GM12878 (cell line): ENCODE results near the gene ANGEL1. TPM values are rescaled to one million over a fixed set of nuclear protein-coding genes. Genes with fewer than 3 reads are reported as not detected.

Experiments
- ATAC-seq: fragments of 200-7000 bp; cut with Tn5 transposase; 3 replicates; pipeline ENCODE4 v1.9.1; 2020; ENCODE audit warnings: mild to moderate bottlenecking, moderate library complexity
- BruUV-seq: library from RNA; stranded (reverse); fragments of 400-500 nt; replicated peaks from 2 replicates; lab custom pipeline; 2021; lab: Mats Ljungman, UMichigan
- CTCF ChIA-PET: fragments of 300-600 bp; sonication (Branson Sonifier 250); formaldehyde crosslinking; extraction: SDS; loops from one replicate; lab custom pipeline; 2021; ENCODE audit warnings: inconsistent platforms; lab: Yijun Ruan, JAX
- POLR2A ChIA-PET: fragments of 350-600 bp; formaldehyde crosslinking; extraction: SDS; loops from one replicate; lab custom pipeline; 2021; ENCODE audit warnings: inconsistent platforms; lab: Charles Lee
- RAD21 ChIA-PET: fragments of 300-600 bp; sonication (Branson Sonifier 250); formaldehyde crosslinking; loops from one replicate; lab custom pipeline; 2023; ENCODE audit warnings: antibody characterized with exemption; ENCODE audit not compliant: unreplicated experiment; lab: Charles Lee
- SMC1A ChIA-PET: fragments of 300-600 bp; sonication (Branson Sonifier 250); formaldehyde crosslinking; loops from one replicate; lab custom pipeline; 2023; ENCODE audit not compliant: unreplicated experiment, uncharacterized antibody; lab: Charles Lee
- DNase-seq: peaks from one replicate; pipeline ENCODE4 v3.0.0-alpha.2; 2011; ENCODE audit warnings: low read depth, low spot score
- FAIRE-seq: peaks from 3 replicates; lab custom pipeline; 2011; peaks lifted over from hg19 to GRCh38; lab: Jason Lieb, UNC
- H2AFZ ChIP-seq: 2 replicates; pipeline ENCODE4 v1.6.0; 2011; ENCODE audit warnings: low read depth, low read length, control low read depth; ENCODE audit not compliant: control insufficient read depth
- H3K27ac ChIP-seq: 2 replicates; pipeline ENCODE4 v1.5.1; 2011; ENCODE audit warnings: control low read depth; ENCODE audit not compliant: control insufficient read depth, insufficient read depth
- H3K27me3 ChIP-seq, 2 experiments: replicated peaks in 1 of 2; 2 replicates each; pipeline versions ENCODE4 v1.6.0 to v1.6.1; 2011; ENCODE audit warnings: low read length in 1 of 2; ENCODE audit not compliant: control insufficient read depth in 2 of 2, insufficient read depth in 2 of 2
- H3K36me3 ChIP-seq, 2 experiments: 2 replicates each; pipeline ENCODE4 v1.5.1; 2011; ENCODE audit warnings: low read length in 1 of 2; ENCODE audit not compliant: control insufficient read depth in 2 of 2, insufficient read depth in 2 of 2
- H3K4me1 ChIP-seq: 2 replicates; pipeline ENCODE4 v1.6.1; 2011; ENCODE audit warnings: mild to moderate bottlenecking, low read length, moderate library complexity, mixed read lengths; ENCODE audit not compliant: control insufficient read depth, insufficient read depth
- H3K4me2 ChIP-seq: 2 replicates; pipeline ENCODE4 v1.6.0; 2011; ENCODE audit warnings: control low read depth; ENCODE audit not compliant: control insufficient read depth, insufficient read depth
- H3K4me3 ChIP-seq: fragments of 200-600 bp; sonication (generic); 2 replicates; pipeline ENCODE4 v1.5.1; 2016
- H3K79me2 ChIP-seq: 2 replicates; pipeline ENCODE4 v1.6.0; 2011; ENCODE audit warnings: low read length; ENCODE audit not compliant: control insufficient read depth, insufficient read depth
- H3K9ac ChIP-seq: 2 replicates; pipeline ENCODE4 v1.8.0; 2011; ENCODE audit warnings: low read length, control low read depth, mixed read lengths; ENCODE audit not compliant: control insufficient read depth, insufficient read depth
- H3K9me3 ChIP-seq: replicated peaks from 3 replicates; pipeline ENCODE4 v1.5.1; 2011; ENCODE audit warnings: mild to moderate bottlenecking, low read length; ENCODE audit not compliant: control insufficient read depth, insufficient read depth
- H4K20me1 ChIP-seq: 2 replicates; pipeline ENCODE4 v1.6.0; 2011; ENCODE audit not compliant: control insufficient read depth, insufficient read depth
- BACH1 ChIP-seq: fragments of 450-650 bp; IDR thresholded peaks from 2 replicates; pipeline ENCODE4 v1.6.1; 2017; ENCODE audit warnings: mild to moderate bottlenecking, borderline replicate concordance
- CHD2 ChIP-seq: IDR thresholded peaks from 2 replicates; pipeline ENCODE4 v1.6.1; 2011; ENCODE audit warnings: low read depth, low read length, improper control_type of control experiment, borderline replicate concordance
- FOXM1 ChIP-seq: IDR thresholded peaks from 2 replicates; pipeline ENCODE4 v1.6.1; 2012; ENCODE audit warnings: low read depth, mild to moderate bottlenecking, inconsistent platforms, low read length, moderate library complexity
- HDAC2 ChIP-seq: fragments of 200-600 bp; sonication (generic); IDR thresholded peaks from 2 replicates; pipeline ENCODE4 v1.6.1; 2017
- MLLT1 ChIP-seq: fragments of 450-650 bp; IDR thresholded peaks from 2 replicates; pipeline ENCODE4 v1.6.1; 2016; ENCODE audit warnings: mild to moderate bottlenecking
- MTA2 ChIP-seq: fragments of 450-650 bp; IDR thresholded peaks from 2 replicates; pipeline ENCODE4 v1.6.1; 2016; ENCODE audit warnings: low read depth, mild to moderate bottlenecking, moderate library complexity
- MYC ChIP-seq: IDR thresholded peaks from 2 replicates; pipeline ENCODE4 v1.6.1; 2011; ENCODE audit warnings: mild to moderate bottlenecking, low read length, moderate library complexity, inconsistent platforms; ENCODE audit not compliant: insufficient read depth, insufficient replicate concordance, insufficient read length, severe bottlenecking
- NFYB ChIP-seq: IDR thresholded peaks from 2 replicates; pipeline ENCODE4 v1.6.1; 2011; ENCODE audit warnings: low read depth, mild to moderate bottlenecking, low read length, improper control_type of control experiment, moderate library complexity; ENCODE audit not compliant: insufficient read depth
- TCF7 ChIP-seq: IDR thresholded peaks from 2 replicates; pipeline ENCODE4 v1.6.1; 2014; ENCODE audit warnings: antibody characterized with exemption, borderline replicate concordance
- ZNF217 ChIP-seq: fragments of 450-650 bp; IDR thresholded peaks from 2 replicates; pipeline ENCODE4 v1.6.1; 2017; ENCODE audit warnings: antibody characterized with exemption, mild to moderate bottlenecking
- ZNF24 ChIP-seq: fragments of 450-650 bp; IDR thresholded peaks from 2 replicates; pipeline ENCODE4 v1.6.1; 2017; ENCODE audit warnings: antibody characterized with exemption, mild to moderate bottlenecking
- ZZZ3 ChIP-seq: IDR thresholded peaks from 2 replicates; pipeline ENCODE4 v1.6.1; 2011; ENCODE audit warnings: low read depth; ENCODE audit not compliant: control insufficient read depth, insufficient read length
- WGBS: methylation state at CpG from one replicate; pipeline ENCODE4 v1.1.6; 2016; ENCODE audit warnings: low lambda C conversion rate; ENCODE audit not compliant: insufficient replicate concordance, insufficient coverage; ENCODE audit errors: missing lambda C conversion rate; 5-methylcytosine and 5-hydroxymethylcytosine counted together
- in situ Hi-C: fragments of 300-500 bp; cut with MboI; formaldehyde crosslinking; loops from 9 replicates; pipeline ENCODE4 v1.14.3; 2018; ENCODE audit warnings: mixed read lengths
- intact Hi-C: fragments of 100-400 bp; cut with micrococcal nuclease; formaldehyde crosslinking; loops from one replicate; pipeline ENCODE4 v1.14.2; 2022; ENCODE audit not compliant: unreplicated experiment
- polyA plus RNA-seq, 11 experiments: library from polyadenylated mRNA; depleted of rRNA in 4 of 11; unstranded in 6 of 11; stranded (reverse) in 5 of 11; fragments of >200 nt; fragmentation: Nextera tagmentation in 4 of 11; fragmentation: Illumina TruSeq in 1 of 11; extraction: Ambion mirVana in 4 of 11; extraction: Trizol in 1 of 11; gene quantifications; 1 replicate in 1 of 11; 2 replicates in 10 of 11; pipeline versions ENCODE4 v1.2.1 to v1.2.3, GENCODE V29; 2011 to 2016; ENCODE audit warnings: inconsistent platforms in 2 of 11, missing spikeins in 2 of 11, low read depth in 1 of 11
- total RNA-seq, 4 experiments: library from RNA; depleted of rRNA in 3 of 4; stranded (reverse); fragments of >200 nt in 3 of 4; fragmentation: Illumina TruSeq in 1 of 4; extraction: Trizol in 1 of 4; gene quantifications; 2 replicates each; pipeline versions ENCODE4 v1.2.1 to v1.2.3, GENCODE V29; 2013 to 2021
- TF ChIP-seq, protein P1 (sequence below): fragments of 150-350 bp; IDR thresholded peaks from 2 replicates; pipeline ENCODE4 v1.6.1; 2016; ENCODE audit warnings: low read depth, low read length
- TF ChIP-seq, protein P2 (sequence below): fragments of 150-350 bp; IDR thresholded peaks from 2 replicates; pipeline ENCODE4 v1.6.1; 2014; ENCODE audit warnings: mild to moderate bottlenecking, low read depth, low read length

ANGEL1 gene
- total and polyA plus RNA-seq, 10 of the 15 experiments (the other 5 are each of a cell fraction or from before 2014, with no cell fraction given) = 1.7 to 29.7 (median 12.3) TPM

DNA sequence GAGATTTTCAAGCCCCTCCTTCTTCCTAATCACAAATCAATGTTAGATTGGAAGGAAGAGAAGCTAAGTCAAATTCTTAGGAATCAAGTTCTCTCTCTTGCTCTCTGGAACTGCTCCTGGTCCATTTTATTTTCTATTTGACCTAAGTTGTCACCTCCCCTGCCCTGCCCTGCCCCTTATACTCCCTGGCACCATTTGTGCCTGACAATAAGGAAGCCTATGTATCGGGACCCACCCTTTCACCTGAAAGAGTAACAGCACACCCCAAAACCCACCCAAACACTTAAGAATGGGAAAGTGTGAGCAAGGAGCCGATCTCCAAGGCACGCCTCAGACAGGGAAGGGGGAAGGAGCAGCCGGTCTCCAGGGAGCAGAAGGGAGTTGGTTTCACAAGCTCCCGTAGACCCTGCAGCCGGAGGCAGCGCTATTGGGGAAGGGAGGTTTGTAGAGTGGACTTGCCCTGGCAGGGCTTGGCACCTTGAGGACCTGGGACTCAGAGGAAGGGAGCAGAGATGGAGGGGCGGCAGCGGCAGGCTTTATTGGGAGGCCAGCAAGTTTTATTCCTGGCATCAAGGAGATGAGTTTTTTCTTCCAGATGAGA lies 15.1 kb upstream of the ANGEL1 start:
- in situ Hi-C loops = no loop called here
- RAD21 ChIA-PET = no interaction called here
- Histone ChIP-seq H3K36me3 (no peaks in the 10 kb centered on the region), H3K79me2 (no peaks in the 10 kb centered on the region), H4K20me1 (no peaks in the 10 kb centered on the region), H3K27me3 (peaks cover 0 to 1% of the 10 kb centered on the region in 2 experiments; a peak in 1 of 4 replicates), H2AFZ (no peak overlapping the region), H3K4me3 (no peak overlapping the region), H3K4me2 (no peak overlapping the region), H3K27ac (no peak overlapping the region), H3K9ac (no peak overlapping the region), H3K4me1 (no peaks in the 10 kb centered on the region), H3K9me3 (no peaks in the 10 kb centered on the region)
- SMC1A ChIA-PET = no interaction called here
- WGBS = 58% methylated on average over 9 of the region's 9 CpGs
- no peak for FAIRE-seq
- ATAC-seq = no peak
- POLR2A ChIA-PET = no interaction called here
- intact Hi-C loops = no loop called here
- no TSS peak for BruUV-seq
- no peak for DNase-seq
- no peak for TF ChIP-seq MYC
- TF ChIP-seq BACH1 = no peak
- no peak for TF ChIP-seq MTA2
- TF ChIP-seq, protein P1, sequence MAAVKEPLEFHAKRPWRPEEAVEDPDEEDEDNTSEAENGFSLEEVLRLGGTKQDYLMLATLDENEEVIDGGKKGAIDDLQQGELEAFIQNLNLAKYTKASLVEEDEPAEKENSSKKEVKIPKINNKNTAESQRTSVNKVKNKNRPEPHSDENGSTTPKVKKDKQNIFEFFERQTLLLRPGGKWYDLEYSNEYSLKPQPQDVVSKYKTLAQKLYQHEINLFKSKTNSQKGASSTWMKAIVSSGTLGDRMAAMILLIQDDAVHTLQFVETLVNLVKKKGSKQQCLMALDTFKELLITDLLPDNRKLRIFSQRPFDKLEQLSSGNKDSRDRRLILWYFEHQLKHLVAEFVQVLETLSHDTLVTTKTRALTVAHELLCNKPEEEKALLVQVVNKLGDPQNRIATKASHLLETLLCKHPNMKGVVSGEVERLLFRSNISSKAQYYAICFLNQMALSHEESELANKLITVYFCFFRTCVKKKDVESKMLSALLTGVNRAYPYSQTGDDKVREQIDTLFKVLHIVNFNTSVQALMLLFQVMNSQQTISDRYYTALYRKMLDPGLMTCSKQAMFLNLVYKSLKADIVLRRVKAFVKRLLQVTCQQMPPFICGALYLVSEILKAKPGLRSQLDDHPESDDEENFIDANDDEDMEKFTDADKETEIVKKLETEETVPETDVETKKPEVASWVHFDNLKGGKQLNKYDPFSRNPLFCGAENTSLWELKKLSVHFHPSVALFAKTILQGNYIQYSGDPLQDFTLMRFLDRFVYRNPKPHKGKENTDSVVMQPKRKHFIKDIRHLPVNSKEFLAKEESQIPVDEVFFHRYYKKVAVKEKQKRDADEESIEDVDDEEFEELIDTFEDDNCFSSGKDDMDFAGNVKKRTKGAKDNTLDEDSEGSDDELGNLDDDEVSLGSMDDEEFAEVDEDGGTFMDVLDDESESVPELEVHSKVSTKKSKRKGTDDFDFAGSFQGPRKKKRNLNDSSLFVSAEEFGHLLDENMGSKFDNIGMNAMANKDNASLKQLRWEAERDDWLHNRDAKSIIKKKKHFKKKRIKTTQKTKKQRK = no peak
- no peak for TF ChIP-seq FOXM1
- TF ChIP-seq HDAC2 = no peak
- TF ChIP-seq CHD2 = no peak
- no peak for TF ChIP-seq ZNF24
- no peak for TF ChIP-seq TCF7
- TF ChIP-seq, protein P2, sequence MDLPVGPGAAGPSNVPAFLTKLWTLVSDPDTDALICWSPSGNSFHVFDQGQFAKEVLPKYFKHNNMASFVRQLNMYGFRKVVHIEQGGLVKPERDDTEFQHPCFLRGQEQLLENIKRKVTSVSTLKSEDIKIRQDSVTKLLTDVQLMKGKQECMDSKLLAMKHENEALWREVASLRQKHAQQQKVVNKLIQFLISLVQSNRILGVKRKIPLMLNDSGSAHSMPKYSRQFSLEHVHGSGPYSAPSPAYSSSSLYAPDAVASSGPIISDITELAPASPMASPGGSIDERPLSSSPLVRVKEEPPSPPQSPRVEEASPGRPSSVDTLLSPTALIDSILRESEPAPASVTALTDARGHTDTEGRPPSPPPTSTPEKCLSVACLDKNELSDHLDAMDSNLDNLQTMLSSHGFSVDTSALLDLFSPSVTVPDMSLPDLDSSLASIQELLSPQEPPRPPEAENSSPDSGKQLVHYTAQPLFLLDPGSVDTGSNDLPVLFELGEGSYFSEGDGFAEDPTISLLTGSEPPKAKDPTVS = no peak
- TF ChIP-seq ZZZ3 = no peak
- TF ChIP-seq ZNF217 = no peak
- TF ChIP-seq MLLT1 = no peak
- no peak for TF ChIP-seq NFYB
- CTCF ChIA-PET = interaction anchor here (0.6 kb wide), 1 partner anchor 13 kb away, joined by 3 read pairs; no protein-coding TSS in a partner anchor
